Measurements from ENCODE around the gene BPIFB6.

DNA sequence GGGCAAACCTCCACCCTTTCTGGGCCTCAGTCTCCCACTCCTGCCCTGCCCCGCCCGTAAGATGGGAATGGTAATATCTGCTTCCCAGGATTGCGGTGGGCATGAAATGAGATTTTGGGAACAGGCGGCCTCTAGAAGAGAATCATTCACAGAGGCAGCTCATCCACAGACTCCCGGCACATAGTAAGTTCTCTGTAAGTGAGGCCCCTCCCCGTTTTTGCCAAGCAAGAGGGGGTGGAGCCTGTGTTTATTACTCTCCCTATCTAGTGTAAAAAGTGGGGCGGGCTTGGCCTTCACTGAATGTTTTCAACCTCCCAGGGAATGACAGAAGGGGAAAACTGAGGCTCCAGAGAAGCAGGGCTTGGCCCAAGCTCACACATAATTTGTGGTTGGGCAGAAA, 47.3 kb upstream of the BPIFB6 start:
- TF ChIP-seq, protein P1, sequence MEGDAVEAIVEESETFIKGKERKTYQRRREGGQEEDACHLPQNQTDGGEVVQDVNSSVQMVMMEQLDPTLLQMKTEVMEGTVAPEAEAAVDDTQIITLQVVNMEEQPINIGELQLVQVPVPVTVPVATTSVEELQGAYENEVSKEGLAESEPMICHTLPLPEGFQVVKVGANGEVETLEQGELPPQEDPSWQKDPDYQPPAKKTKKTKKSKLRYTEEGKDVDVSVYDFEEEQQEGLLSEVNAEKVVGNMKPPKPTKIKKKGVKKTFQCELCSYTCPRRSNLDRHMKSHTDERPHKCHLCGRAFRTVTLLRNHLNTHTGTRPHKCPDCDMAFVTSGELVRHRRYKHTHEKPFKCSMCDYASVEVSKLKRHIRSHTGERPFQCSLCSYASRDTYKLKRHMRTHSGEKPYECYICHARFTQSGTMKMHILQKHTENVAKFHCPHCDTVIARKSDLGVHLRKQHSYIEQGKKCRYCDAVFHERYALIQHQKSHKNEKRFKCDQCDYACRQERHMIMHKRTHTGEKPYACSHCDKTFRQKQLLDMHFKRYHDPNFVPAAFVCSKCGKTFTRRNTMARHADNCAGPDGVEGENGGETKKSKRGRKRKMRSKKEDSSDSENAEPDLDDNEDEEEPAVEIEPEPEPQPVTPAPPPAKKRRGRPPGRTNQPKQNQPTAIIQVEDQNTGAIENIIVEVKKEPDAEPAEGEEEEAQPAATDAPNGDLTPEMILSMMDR (IDR thresholded peaks at IDR 0.05) = no peak
- no peak for TF ChIP-seq POLR2A (IDR thresholded peaks at IDR 0.05)

Measured in heart left ventricle (tissue), 13 donors.